DMS 273 (cell line): ENCODE measurements around the gene ASB3.
A peak's percentile ranks its signal among the peaks of the same experiment; 100 is the strongest.
"Not testable (repeated sequence)": the region's sequence is repeated elsewhere in the genome, so short reads cannot be mapped to it uniquely, and the experiment has no call there.

Experiments
- DNase-seq: peaks from one replicate; lab custom pipeline; 2025; ENCODE audit not compliant: unreplicated experiment; lab: John Stamatoyannopoulos, UW

The ASB3 gene

GRCh38 chr2:53787614-53788289 is 999 bp upstream of the ASB3 start:
- peak; percentile 50 for DNase-seq

DNA sequence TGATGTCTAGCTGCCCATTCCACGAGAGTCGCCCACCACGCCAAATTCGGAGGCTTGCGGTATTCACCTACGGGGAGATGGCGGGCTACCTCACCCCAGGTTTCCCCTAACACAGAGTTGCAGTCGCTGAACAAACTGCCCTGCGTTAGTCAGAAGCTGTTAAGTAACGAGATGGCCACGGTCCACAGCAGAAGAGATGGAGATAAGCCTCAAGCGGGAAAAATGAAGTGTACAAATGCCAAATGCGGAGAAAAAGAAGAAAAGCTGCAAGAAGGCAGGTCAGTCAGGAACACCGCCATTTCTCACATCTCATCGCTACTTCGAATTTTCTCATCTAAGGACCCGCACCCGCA is 425 bp downstream of the ASB3 start:
- DNase-seq = peak; percentile 73

- peak; percentile 28 for DNase-seq
These were observed 1.4 kb downstream of the ASB3 start for GRCh38 chr2:53785366-53785765.

DNA sequence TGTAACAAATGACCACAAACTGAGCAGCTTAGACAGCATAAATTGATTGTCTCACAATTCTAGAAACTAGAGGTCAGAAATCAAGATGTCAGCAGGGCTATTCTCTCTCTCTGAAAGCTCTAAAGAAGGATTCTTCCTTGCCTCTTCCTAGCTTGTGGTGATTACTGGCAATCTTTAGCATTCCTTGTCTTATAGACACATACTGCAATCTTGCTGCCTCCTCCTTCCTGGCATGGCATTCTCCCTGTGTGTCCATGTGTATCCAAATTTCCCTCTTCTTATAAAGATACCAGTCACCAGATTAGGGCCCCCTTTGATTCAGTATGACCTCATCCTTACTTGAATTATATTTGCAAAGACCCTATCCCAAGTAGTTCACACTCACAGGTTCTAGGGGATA is 2.3 kb downstream of the ASB3 start:
- DNase-seq = no peak

- no peak for DNase-seq
These were observed 4.1 kb downstream of the ASB3 start for GRCh38 chr2:53782676-53783075.

DNA sequence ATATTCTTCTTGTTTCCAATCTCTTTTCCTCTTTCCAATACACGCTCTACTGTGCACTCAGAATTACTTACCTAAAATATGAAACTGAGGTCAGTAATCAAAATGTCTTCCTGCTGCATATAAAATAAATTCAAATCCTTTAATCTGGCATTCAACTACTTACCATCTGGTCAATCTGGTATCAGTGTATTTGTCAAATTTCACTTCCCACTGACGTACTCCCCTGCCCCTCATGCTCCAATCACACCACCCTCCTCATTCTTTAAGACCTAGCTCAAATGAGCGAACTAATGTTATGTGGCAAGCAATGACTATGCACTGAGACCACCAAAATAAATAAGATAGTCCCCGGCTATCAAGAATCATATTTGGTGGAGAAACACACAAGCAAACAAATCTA is 6.7 kb downstream of the ASB3 start:
- DNase-seq = no peak

- no peak for DNase-seq
These were observed 8.1 kb downstream of the ASB3 start for GRCh38 chr2:53778536-53779162.

- DNase-seq = peak; percentile 11
These were observed 9.6 kb downstream of the ASB3 start for GRCh38 chr2:53777134-53777533.

- no peak for DNase-seq
These were observed 16.5 kb downstream of the ASB3 start for GRCh38 chr2:53770264-53770663.

DNA sequence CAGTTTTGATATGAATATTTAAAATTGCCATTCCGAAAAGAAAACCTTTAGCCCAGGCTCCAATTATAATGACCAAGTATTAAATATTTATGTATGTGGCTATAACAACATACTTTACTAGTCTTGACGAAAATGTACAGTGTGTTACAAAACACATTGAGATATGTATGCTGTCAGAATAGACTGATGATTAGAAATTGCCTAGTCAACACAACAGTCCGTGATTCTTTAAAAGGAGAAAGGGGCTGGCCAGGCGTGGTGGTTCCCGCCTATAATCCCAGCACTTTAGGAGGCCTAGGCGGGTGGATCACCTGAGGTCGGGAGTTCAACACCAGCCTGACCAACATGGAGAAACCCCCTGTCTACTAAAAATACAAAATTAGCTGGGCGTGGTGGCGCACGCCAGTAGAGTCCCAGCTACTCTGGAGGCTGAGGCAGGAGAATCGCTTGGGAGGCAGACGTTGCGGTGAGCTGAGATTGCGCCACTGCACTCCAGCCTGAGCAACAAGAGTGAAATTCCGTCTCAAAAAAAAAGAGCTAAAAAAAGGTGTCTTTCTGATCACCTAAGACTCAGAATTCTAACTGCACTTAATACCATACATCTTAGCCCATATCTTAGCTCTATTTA is 17.3 kb downstream of the ASB3 start:
- no peak for DNase-seq

- DNase-seq = peak; percentile 83
These were observed 18.6 kb downstream of the ASB3 start for GRCh38 chr2:53768242-53768542.

- peak; percentile 96 for DNase-seq
These were observed 19.1 kb downstream of the ASB3 start, which contains the start of gene CHAC2 for GRCh38 chr2:53767405-53768241. TSS of gene CHAC2 (plus strand) at chr2:53767804. CDS start at chr2:53767887, 83 bp downstream.

DNA sequence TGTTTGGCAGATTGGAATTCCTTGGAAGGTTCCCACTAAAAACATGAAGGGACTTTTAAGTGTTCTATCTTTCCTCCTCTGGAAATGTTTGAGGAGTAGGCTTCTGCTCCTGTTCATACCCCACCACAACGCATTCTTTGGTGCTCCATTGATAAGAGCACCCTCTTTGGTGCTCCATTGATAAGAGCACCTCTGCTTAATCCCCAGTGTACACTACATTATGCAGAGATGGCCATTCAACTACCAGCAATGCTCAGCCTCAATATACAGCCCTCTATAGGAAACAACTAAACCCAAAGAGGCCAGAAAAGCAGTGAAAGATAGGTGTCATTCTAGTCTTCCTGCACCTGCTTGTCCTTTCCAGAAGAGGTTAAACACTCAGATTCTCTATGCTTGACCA is 21.0 kb downstream of the ASB3 start:
- DNase-seq = no peak

DNA sequence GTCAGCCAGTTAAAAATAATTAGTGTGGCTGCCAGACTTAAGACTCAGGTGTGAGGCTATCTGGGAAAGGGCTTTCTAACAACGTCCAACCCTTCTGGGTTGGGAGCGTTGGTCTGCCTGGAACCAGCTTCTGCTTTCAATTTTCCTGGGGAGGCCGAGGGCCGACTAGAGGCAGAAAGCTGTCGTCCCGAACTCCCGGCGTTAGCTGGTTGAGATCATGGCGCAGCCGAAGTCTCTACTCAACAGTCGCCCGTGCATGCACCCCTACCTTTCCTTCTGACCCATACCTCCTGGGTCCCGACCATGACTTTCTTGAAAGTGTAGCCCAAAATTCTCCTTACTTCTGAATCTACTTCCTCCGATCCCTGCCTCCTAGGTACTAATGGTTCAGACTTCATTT is 29.5 kb downstream of the ASB3 start:
- DNase-seq = not testable (repeated sequence)

DNA sequence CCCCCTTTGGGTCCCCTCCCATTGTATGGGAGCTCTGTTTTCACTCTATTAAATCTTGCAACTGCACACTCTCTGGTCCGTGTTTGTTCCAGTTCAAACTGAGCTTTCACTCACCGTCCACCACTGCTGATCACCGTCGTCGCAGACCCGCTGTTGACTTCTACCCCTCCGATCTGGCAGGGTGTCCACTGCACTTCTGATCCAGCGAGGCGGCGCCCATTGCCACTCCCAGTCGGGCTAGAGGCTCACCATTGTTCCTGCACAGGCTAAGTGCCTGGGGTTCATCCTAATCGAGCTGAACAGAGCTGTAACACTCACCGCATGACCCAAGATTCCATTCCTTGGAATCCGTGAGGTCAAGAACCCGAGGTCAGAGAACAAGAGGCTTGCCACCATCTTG is 30.1 kb downstream of the ASB3 start:
- DNase-seq = no peak

DNA sequence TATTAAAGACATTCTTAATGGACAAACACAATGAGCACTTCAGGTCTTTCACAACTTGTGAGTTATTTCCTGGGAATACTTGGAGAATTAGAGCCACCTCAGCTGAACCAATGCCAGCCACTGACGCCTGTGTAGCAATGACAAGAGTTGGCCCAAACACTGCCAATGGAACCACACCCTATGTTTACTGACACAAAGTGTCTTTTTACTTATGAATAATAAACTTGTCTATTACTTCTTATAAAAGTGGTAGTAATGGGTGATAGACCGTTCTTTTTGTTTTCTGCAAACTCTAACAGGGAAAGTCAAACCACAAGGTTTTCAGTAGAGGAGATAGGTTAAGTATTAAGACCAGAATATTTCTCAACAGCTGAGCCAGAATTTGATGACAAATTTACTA is 31.6 kb downstream of the ASB3 start:
- DNase-seq = no peak

DNA sequence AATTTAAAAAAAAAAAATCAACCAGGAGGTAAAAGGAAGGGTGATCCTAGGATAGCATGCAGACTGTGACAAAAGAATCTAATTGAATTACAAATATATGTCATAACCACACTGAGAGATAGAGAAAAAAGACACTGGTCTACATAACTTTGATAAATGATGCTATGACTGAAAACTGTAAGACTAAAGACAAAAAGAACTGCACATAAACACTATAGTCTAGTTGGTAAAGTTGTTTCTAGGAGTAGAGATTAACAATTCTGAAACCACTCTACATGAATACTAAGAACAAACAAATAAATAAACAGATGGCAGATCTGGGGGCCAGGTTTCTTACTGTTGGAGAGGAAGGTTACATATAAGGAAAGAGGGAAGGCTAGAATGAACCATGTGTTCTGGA is 33.7 kb downstream of the ASB3 start:
- no peak for DNase-seq

- DNase-seq = no peak
These were observed 34.4 kb downstream of the ASB3 start for GRCh38 chr2:53752385-53752784.

DNA sequence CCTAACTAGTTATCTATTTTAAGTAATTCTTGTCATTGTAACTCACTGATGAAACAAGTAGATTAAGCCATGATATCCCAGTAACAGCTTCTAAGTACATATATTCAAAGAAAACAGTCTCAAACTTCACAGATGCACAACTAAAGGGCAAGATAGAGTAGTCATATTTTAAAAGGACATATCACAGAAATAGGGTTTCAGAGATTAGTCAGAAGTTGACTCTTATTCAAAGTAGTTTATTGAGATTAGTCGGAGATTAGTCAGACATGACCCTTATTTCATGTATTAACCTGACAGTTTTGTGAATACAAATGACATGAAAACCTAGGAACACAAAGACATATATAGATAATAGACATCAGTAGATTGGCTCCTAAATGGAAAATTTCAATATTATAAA is 35.0 kb downstream of the ASB3 start:
- DNase-seq = no peak

DNA sequence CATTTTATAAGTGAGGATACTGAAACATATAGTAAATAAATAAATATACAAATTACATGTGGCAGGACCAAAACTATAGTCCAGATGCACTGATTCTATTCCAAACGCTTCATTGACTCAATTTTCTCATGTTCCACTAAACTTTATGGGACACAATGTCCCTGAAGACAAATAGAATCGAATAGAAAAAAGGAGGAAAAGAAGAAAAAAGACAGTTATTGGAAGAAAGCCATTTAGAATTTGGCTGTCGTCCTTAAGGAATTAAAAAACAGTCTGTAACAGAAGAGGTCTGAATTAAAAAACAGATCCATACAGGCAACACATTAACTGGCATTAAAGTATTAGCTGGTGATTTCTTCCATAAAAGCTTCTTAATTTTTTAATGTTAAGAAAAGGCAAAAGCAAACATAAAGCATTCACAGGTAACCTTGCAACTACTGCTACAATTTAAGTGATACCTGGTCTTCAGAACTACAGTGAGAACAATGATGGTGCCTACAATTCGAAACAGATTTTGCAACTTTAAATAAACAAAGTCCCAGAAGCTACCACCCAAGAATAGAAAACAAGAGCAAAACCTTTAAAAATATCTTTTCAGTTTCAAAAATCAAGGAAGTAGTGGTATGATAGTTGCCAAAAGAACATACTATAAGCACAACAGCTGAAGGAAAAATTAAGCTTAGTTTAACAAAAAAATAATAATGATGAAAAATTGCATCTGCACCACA is 36.5 kb downstream of the ASB3 start:
- DNase-seq = no peak

DNA sequence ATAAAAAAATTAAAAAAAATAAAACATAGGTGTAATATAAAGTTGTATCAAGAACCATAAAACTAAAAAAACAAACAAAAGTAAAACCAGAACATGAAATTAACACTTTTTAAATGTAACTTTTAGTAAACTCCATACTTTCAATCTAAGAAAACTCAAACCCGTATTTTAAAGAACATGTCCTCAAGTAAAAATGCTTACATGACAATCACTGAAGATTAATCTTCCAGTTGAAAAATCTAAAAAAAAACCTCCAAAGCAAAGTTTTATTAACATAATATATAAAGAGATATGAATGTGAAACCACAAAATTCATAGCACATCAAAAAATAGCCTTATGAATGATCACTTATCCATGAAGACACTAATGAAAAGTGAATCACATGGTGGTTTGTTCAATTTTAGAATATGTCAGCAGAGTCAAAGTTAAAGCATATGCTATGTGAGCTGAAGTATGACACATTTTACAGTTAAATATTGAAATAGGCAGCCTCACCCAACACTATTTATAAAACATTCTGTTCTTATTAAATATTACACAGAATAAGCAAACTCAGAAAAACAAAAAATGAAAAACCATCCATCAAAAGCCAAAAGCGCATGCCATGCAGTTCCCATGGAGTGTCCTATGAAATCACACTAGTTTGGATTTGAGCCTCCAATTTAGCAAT is 42.2 kb downstream of the ASB3 start:
- no peak for DNase-seq
